AML-193 (cell line): ENCODE data around the gene LRP2.

Source experiments
- DNase-seq, 2 experiments: peaks; one replicate each; lab custom pipeline; 2025; lab: John Stamatoyannopoulos, UW

LRP2 gene

DNA sequence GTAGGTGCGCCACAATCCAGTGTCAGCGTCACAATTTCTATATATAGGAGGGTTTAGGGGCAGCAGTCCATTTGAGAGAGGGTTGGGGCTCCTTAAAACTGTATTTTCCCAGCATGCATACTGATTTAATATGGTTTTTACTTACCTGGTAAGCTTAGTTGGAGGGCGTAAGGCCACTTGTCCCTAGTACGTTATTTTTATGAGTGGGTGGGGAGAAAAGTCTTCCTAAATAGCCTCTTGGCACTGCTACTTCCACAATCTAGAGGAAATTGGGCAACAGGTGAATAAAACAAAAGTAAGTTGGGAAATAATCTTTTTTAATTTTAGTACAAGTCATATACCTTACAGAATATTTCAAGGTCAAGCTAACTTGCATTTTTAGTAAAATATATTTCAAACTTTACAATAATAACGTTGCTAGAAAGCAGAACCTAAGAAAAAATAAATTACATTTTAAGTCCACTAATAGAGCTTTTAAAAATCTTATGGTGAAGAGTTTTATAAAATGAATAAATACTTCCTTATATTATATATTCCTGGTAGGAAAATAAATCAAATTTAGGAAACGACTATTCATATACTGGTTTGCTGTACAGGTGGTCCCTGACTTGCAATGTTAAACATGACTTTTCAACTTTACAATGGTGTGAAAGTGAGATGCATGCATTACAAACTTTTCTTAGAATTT, 272.1 kb downstream of the LRP2 start:
- peak; percentile 70 to 82 for DNase-seq

GRCh38 chr2:169089182-169089581, 273.2 kb downstream of the LRP2 start:
- no peak for DNase-seq

- DNase-seq: no peak
These were observed 274.5 kb downstream of the LRP2 start for GRCh38 chr2:169087757-169088379.

DNA sequence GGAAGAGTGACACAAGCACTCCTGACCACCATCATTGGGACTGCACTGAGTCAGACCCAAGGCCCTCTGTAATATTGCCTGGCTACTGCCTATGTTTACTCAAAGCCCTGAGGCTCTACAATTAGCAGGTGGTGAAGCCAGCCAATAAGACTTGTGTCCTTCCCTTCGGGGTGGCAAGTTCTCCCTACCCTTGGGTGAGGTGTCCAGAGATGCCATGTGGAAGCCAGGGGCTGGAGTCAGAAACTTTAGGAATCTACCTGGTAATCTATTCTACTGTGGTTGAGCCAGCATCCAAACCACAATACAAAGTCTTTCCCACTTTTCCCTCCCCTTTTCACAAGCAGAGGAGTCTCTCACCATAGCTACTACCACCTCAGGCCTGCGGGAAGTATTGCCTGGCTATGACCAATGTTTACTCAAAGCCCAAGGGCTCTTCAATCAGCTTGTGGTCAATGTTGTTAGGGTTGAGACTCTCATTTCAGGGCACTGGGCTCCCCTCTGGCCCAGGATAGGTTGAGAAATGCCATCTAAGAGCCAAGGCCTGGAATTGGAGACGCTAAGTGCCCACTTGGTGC, 275.4 kb downstream of the LRP2 start:
- DNase-seq: no peak

DNA sequence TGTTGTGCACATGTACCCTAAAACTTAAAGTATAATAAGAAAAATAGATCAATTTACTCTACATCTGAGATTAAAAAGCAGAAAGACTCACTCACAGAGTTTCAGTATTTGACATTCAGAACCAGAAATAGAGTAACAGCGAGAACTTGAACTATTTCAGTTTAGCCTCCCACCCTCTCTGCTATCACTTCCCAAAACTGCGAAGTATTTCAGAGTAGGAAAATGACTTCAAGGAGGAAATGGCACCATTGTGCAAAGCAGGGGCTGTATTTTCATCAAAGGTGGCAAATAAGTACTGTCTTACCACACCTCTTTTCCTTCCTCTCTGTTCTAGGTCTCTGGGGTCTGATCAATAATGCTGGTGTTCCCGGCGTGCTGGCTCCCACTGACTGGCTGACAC, 279.3 kb downstream of the LRP2 start:
- DNase-seq: no peak

DNA sequence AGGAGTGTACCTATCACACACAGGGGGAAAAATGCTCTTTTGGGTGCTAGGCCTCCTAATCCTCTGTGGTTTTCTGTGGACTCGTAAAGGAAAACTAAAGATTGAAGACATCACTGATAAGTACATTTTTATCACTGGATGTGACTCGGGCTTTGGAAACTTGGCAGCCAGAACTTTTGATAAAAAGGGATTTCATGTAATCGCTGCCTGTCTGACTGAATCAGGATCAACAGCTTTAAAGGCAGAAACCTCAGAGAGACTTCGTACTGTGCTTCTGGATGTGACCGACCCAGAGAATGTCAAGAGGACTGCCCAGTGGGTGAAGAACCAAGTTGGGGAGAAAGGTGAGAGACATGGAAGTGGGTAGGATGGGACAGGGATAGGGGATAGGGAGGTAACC, 280.8 kb downstream of the LRP2 start:
- no peak for DNase-seq

DNA sequence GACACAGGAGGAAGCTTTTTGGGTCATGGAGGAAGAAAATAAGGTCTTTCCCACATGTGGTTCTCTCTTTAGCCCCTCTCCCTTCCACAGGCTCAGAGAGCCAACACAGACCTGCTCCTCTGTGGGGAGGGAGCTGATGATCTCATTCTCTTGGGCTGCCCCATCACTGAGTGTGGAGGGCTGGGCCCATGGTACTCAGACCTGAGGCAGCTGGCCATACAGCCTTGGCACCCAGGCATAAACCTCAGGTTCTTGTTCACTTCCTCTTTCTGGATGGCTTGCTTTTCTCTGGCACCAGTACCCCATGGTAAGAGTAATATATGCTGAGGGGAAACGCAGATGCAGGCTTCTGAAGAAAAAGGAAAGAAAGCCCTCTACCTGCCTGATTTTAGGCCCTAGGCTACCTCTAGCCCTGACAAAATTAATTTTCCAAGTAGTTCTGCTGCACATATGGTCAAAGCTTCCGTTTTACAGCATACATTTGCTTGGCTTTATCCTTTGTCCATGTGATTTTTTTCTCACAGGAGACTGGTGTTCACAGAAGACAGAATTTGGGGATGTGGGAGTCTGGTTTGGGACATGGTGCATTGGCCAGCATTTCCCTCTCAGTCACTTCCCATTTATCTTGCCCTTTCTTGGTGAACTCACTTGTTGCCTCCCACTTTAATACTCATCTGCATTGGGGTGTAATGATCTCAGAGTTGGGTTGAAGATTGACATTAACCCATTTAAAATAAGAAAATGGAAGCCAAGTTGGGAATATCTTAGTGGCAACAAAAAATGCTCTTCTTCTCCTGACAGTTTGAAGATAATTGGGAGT, 281.9 kb downstream of the LRP2 start:
- DNase-seq: peak; percentile 54 to 55

- no peak for DNase-seq
These were observed 284.6 kb downstream of the LRP2 start for GRCh38 chr2:169077674-169078240.
